GM19239 (cell line): ENCODE data around the gene AAMP.
"Not testable (repeated sequence)": the region's sequence is repeated elsewhere in the genome, so short reads cannot be mapped to it uniquely, and the experiment has no call there.

Experiments
- DNase-seq: peaks from one replicate; pipeline ENCODE4 v3.0.0; 2011; ENCODE audit warnings: low spot score; ENCODE audit not compliant: insufficient read length
- FAIRE-seq: peaks from 2 replicates; lab custom pipeline; 2011; peaks lifted over from hg19 to GRCh38; lab: Jason Lieb, UNC

The AAMP gene

GRCh38 chr2:218269900-218270720 lies at the start of gene AAMP, which contains the start of gene PNKD:
Gene AAMP (minus strand): TSS chr2:218270137. CDS start chr2:218270086, 51 bp downstream.
Gene PNKD (plus strand): TSS chr2:218270519. CDS start chr2:218270536, 17 bp downstream.
- DNase-seq = peak; percentile 99
- peak; percentile 98 for FAIRE-seq

- no peak for FAIRE-seq
These were observed 48.3 kb upstream of the AAMP start for GRCh38 chr2:218318241-218318640.

GRCh38 chr2:218317835-218318234 lies 47.9 kb upstream of the AAMP start:
- no peak for DNase-seq
- FAIRE-seq = no peak

More at GRCh38 chr2:218318241-218318640, 48.3 kb upstream of the AAMP start:
- no peak for DNase-seq

GRCh38 chr2:218317303-218317630 lies 47.3 kb upstream of the AAMP start:
- no peak for FAIRE-seq

GRCh38 chr2:218315397-218315796 lies 45.5 kb upstream of the AAMP start:
- DNase-seq = no peak
- no peak for FAIRE-seq

More at GRCh38 chr2:218317303-218317630, 47.3 kb upstream of the AAMP start:
- DNase-seq = no peak

- not testable (repeated sequence) for FAIRE-seq, DNase-seq
These were observed 44.8 kb upstream of the AAMP start for GRCh38 chr2:218314764-218315163.

GRCh38 chr2:218313356-218313755 lies 43.4 kb upstream of the AAMP start:
- no peak for DNase-seq
- no peak for FAIRE-seq

GRCh38 chr2:218312267-218312756 lies 42.4 kb upstream of the AAMP start:
- FAIRE-seq = no peak

GRCh38 chr2:218311541-218312266 lies 41.8 kb upstream of the AAMP start:
- not testable (repeated sequence) for FAIRE-seq, DNase-seq

More at GRCh38 chr2:218312267-218312756, 42.4 kb upstream of the AAMP start:
- DNase-seq = no peak

GRCh38 chr2:218310853-218311540 lies 41.1 kb upstream of the AAMP start:
- no peak for FAIRE-seq
- DNase-seq = no peak

GRCh38 chr2:218307415-218308090 lies 37.6 kb upstream of the AAMP start:
- DNase-seq (no peak), FAIRE-seq (no peak)

GRCh38 chr2:218306184-218306920 lies 36.4 kb upstream of the AAMP start:
- FAIRE-seq = no peak
- no peak for DNase-seq

GRCh38 chr2:218305383-218305782 lies 35.4 kb upstream of the AAMP start:
- FAIRE-seq = no peak
- no peak for DNase-seq

- DNase-seq (peak; percentile 64), FAIRE-seq (peak; percentile 96)
These were observed 31.4 kb upstream of the AAMP start for GRCh38 chr2:218301176-218301819.

- no peak for DNase-seq
- FAIRE-seq = no peak
These were observed 30.2 kb upstream of the AAMP start for GRCh38 chr2:218300141-218300540.

- FAIRE-seq = no peak
- DNase-seq = no peak
These were observed 28.5 kb upstream of the AAMP start for GRCh38 chr2:218298314-218298875.

- DNase-seq (no peak), FAIRE-seq (no peak)
These were observed 26.9 kb upstream of the AAMP start for GRCh38 chr2:218296847-218297246.

- FAIRE-seq = no peak
- DNase-seq = no peak
These were observed 26.3 kb upstream of the AAMP start for GRCh38 chr2:218296200-218296599.
